Ureter (tissue), 1 donor: ENCODE measurements around the gene CORO2A. TPM values are rescaled to one million over a fixed set of nuclear protein-coding genes. Genes with fewer than 3 reads are reported as not detected.

Source experiments
- DNase-seq: peaks from one replicate; pipeline ENCODE4 v3.0.0-alpha.2; 2020; ENCODE audit warnings: low spot score
- total RNA-seq: library from RNA; stranded (reverse); gene quantifications from one replicate; pipeline ENCODE4 v1.2.4, GENCODE V29; 2023
- donor health status: DM: yes; HTN: yes; CAD: no.

Gene CORO2A
- total RNA-seq, 1 donor from 2014 or later, result 38.8 TPM

GRCh38 chr9:98172604-98173003 is 19.8 kb downstream of the CORO2A start:
- no peak for DNase-seq

DNA sequence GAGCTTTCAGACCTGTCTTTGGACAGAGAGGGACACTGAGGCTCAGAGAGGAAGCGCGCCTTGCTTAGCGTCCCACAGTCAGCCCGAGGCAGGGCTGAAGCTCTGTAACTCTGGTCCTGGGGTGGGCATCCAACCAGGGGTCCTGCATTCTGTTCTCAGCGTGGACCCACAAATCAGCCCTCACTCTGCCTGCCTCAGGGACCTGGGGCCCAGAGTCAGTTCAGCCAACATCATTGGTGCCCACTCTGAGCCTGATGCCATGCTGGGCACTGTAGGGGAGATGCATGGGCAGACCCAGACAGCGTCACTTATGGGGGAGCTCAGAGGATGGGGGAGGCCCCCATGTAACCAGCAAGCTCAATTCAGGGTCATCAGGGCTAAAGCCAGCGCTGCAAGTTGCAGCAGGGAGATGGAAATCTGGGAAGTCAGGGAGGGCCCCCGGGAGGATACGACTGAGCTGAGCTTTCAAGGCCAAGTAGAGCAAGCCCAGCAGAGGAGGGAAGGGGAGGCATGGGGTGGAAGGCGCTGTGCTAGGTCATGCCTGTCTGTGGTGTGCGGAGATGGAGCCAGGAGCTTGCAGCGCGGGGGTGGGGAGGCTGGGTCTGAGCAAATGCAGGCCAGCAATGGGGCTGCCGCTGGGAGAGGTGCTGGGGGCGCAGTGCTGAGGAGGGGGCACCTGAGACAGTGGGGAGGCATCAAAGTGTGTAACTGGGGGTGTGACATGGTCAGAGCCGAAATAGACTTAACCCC is 21.1 kb downstream of the CORO2A start:
- no peak for DNase-seq

DNA sequence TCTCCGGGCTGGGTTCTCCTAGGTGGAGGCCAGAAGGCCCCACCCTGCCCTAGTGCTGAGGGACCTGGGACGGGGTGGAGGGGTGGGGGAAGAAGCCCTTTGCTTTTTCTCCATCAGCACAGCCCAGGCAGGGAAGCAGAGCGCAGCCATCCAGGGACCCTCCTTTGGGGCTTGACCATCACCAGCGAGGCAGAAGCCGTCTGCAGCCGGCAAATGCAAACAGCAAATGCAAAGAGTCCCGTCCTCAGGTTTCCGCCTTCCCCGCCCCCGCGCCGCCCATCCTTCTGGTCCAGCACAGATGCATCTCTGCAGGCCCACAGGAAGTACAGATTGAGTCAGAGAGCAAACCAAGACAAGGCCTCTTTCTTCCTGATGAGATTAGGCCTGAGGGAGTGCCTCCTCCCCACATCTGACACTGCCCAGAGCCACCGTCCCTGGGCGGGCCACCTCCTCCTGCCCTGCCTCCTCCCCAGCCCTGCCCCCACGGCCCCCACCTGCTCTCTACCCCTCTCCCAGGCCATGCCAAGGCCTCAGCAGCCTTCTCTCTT is 23.4 kb downstream of the CORO2A start:
- DNase-seq, result peak; percentile 70

DNA sequence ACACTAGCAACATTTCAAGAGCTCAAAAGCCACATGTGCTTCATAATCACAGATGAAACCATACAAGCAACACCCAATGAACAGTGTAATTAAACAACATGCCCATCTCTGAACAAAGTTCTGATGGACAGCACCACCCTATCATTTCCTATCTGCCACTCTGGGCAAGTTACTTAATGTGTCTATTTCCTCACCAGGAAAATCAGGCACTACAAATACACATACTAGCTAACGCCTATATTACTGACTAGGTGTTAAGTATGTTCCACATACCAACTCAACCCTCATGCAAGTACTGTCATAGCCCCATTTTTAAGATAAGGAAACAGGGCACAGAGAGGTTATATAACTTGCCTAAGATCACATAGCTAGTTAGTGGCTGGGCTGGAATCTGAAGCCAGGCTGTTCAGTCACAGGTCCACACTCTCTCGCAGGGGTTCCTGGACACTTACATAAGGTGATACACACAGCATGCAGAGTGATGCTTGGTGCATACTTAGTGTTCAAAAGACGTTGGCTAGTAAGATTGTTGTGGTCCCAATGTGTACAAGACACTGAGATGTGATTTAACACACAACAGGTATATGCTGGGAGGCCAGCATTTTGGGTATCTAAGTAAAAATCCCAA is 24.2 kb downstream of the CORO2A start:
- no peak for DNase-seq

GRCh38 chr9:98164912-98165311 is 27.5 kb downstream of the CORO2A start:
- no peak for DNase-seq

GRCh38 chr9:98162613-98163012 is 29.8 kb downstream of the CORO2A start:
- peak; percentile 68 for DNase-seq

DNA sequence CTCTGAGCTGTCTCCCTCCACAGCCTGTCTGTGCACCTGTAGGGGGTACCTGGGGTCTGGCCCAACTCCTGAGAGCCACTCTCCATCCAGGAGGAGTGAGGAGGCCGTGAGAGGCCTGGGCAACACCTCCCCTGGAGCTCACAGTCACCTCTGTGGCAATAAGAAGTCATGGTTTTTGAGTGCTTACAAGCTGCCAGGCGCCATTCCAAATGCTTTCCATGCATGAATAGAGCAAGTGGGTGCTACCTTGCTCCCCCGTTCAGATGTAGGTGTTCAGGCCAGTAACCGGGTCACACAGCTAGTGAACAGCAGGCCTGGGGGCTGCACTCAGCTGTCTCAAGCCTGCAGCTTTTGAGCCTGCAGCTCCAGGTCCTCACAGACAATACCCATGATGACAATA is 30.6 kb downstream of the CORO2A start:
- no peak for DNase-seq

DNA sequence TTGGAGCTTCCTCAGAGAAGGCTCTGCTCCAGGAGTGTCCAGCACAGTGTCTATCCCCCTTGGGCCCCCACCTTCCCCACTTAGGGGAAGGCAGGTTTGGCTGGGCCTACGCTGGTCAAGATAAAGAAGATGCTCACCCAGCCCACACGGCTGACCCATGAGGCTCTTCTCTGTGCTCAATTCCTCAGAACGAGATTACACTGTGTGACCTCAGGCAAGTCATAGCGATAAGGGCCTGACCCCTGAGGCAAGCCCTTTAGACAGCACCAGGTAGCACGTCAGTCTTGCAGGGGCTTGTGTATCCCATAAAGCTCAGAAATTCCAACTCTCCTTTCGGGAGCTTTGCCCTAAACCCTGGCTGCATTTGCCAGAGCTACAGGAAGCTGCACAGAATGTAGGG is 32.6 kb downstream of the CORO2A start:
- DNase-seq, result no peak

- DNase-seq, result no peak
Measured at GRCh38 chr9:98159301-98159700, 33.1 kb downstream of the CORO2A start.

DNA sequence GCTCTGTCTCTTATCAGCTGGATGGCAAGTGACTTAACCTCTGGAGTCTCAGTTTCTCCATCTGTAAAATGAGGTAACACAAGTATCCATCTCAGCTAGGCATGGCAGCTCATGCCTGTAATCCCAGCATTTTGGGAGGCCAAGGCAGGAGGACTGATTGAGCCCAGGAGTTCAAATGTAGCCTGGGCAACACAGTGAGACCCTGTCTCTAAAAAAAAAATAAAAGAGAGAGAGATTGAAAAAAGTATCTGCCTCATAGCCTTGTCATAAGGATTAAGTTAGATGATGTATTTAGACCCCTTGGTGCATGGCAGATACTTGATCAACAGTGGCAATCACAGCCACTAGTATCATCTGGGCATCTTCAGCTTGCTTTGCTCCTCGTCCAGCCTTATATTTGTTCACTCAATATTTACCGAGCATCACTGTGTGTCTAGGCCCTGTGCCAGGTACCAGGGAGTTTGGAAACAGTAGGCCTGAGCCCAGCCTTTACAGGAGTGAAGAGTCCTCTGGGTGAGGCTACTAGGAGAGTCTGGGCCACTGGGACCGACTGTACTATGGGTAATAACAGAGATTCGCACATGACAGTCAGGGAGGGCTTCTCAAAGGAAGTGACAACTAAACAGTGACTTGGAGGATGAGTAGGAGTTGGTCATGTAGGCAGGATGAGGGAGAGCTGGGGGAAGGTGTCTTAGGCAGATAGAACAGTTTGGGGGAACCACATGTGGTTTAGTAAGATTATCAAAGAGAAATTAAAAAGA is 34.2 kb downstream of the CORO2A start:
- no peak for DNase-seq

- DNase-seq, result no peak
Measured at GRCh38 chr9:98157372-98157771, 35.1 kb downstream of the CORO2A start.

DNA sequence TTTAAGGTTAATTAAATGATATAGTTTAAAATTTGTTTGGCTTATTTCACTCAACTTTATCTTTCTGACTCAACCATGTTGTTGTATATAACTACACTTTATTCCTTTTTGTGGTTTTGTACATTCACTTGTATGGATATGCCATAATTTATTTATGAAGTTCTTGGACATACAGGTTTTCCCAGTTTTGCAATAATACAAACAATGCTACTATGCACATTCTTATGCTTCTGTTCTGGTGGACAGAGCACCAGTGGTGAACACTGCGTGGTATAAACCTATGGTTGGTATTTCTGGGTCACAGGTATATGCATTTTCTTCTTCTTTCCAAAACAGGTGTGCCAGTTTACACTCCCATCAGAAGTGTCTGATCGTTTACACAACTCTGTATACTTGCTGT is 37.8 kb downstream of the CORO2A start:
- DNase-seq, result no peak

- no peak for DNase-seq
Measured at GRCh38 chr9:98152526-98152925, 39.9 kb downstream of the CORO2A start.

DNA sequence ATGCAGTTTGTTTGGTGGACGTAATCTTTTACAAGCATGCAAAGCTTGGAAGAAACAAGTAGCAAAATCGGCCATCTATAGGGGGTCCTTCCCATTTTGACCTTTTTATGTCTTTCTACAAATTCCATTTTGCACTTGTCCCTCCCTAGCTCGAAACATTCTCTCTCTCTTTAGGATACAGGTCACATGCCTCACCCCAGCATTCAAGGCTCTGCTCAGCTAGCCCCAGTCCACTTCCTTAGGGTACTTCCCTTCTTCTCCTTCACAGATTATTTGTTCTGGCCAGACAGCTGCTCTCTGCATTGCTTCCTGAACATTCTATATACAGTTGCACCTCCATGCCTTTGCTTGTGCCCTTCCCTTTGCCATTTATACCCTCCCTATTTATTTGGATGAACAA is 41.7 kb downstream of the CORO2A start:
- DNase-seq, result no peak

- DNase-seq, result no peak
Measured at GRCh38 chr9:98150164-98150563, 42.3 kb downstream of the CORO2A start.

- no peak for DNase-seq
Measured at GRCh38 chr9:98149422-98149821, 43.0 kb downstream of the CORO2A start.

DNA sequence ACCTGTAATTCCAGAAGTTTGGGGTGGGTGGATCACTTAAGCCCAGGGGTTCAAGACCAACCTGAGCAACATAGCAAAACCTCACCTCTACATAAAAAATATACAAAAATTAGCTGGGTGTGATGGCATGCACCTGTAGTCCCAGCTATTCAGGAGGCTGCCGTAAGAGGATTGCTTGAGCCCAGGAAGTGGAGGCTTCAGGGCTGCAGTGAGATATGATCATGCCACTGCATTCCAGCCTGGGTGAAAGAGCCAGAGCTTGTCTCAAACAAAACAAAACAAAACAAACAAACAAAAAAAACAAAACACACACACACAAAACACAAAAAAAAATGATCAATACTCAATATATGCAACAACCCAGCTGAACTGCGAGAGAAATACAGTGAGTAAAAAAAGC is 44.0 kb downstream of the CORO2A start:
- DNase-seq, result no peak

- no peak for DNase-seq
Measured at GRCh38 chr9:98147582-98147981, 44.9 kb downstream of the CORO2A start.

- DNase-seq, result peak; percentile 91
Measured at GRCh38 chr9:98146101-98146991, 46.1 kb downstream of the CORO2A start.

GRCh38 chr9:98144631-98145030 is 47.8 kb downstream of the CORO2A start:
- no peak for DNase-seq

DNA sequence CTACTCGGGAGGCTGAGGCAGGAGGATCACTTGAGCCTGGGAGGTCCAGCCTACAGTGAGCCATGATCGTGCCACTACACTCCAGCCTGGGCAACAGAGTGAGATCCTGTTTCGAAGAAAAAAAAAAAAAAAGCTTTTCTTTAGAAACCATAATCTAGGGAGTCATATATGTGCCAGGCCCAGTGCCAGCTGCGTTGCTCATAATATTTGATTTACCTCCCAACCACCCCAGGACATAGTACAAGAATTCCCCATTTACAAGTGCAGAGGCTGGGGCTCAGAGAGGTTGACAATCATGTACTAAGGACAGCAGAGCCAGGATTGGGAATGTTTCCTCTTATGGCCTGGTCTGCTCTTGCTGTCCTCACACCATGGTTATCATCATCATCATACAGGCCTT is 48.4 kb downstream of the CORO2A start:
- no peak for DNase-seq
